HepG2 (cell line): ENCODE measurements around the gene RPP21. TPM values are rescaled to one million over a fixed set of nuclear protein-coding genes. Genes with fewer than 3 reads are reported as not detected.

Experiments used
- AKAP8 ChIP-seq: sonication (generic); formaldehyde crosslinking; IDR thresholded peaks from 2 replicates; pipeline ENCODE4 v1.5.1; 2020; ENCODE audit warnings: mild to moderate bottlenecking, missing genetic modification reagents
- CBX2 ChIP-seq, 2 experiments: fragments of 200-600 bp in 1 of 2; sonication (generic); formaldehyde crosslinking in 1 of 2; IDR thresholded peaks; 2 replicates each; pipeline versions ENCODE4 v1.7.0 to v1.8.1; 2018 to 2022; ENCODE audit warnings: low read depth in 2 of 2, low read length in 1 of 2, mild to moderate bottlenecking in 1 of 2, missing genetic modification reagents in 1 of 2
- CC2D1A ChIP-seq: sonication (generic); formaldehyde crosslinking; IDR thresholded peaks from 2 replicates; pipeline ENCODE4 v1.8.1; 2023; ENCODE audit warnings: mild to moderate bottlenecking, missing genetic modification reagents
- CCAR2 ChIP-seq: fragments of 200-400 bp; formaldehyde crosslinking; optimal IDR thresholded peaks from 2 replicates; pipeline ENCODE3; 2018; ENCODE audit warnings: low read depth, mild to moderate bottlenecking, low read length, moderate library complexity
- E2F1 ChIP-seq: sonication (generic); formaldehyde crosslinking; IDR thresholded peaks from 2 replicates; pipeline ENCODE4 v1.5.0; 2020; ENCODE audit warnings: missing genetic modification reagents
- GATA4 ChIP-seq: sonication (generic); IDR thresholded peaks from 2 replicates; pipeline ENCODE4 v1.6.1; 2016; ENCODE audit warnings: antibody characterized with exemption, low read depth, borderline replicate concordance
- GMEB2 ChIP-seq: IDR thresholded peaks from 2 replicates; pipeline ENCODE4 v1.6.1; 2016; ENCODE audit warnings: missing biosample characterization, missing genetic modification reagents, low read depth
- IKZF1 ChIP-seq: fragments of 450-650 bp; IDR thresholded peaks from 2 replicates; pipeline ENCODE4 v1.7.1; 2016
- NR3C1 ChIP-seq: sonication (generic); formaldehyde crosslinking; IDR thresholded peaks from 2 replicates; pipeline ENCODE4 v1.4.0; 2020; ENCODE audit warnings: missing genetic modification reagents
- RARA ChIP-seq: IDR thresholded peaks from 2 replicates; pipeline ENCODE4 v1.6.1; 2016; ENCODE audit warnings: missing genetic modification reagents, missing compliant biosample characterization
- RFX3 ChIP-seq: IDR thresholded peaks from 2 replicates; pipeline ENCODE4 v1.6.1; 2016; ENCODE audit warnings: missing biosample characterization, missing genetic modification reagents
- SRSF1 ChIP-seq: fragments of 200-400 bp; formaldehyde crosslinking; optimal IDR thresholded peaks from 2 replicates; pipeline ENCODE3; 2017; ENCODE audit warnings: mild to moderate bottlenecking, low read depth, low read length, moderate library complexity
- YEATS2 ChIP-seq: sonication (generic); formaldehyde crosslinking; IDR thresholded peaks from 2 replicates; pipeline ENCODE4 v1.4.0; 2020; ENCODE audit warnings: missing genetic modification reagents, borderline replicate concordance
- ZKSCAN1 ChIP-seq: fragments of 150-350 bp; IDR thresholded peaks from 2 replicates; pipeline ENCODE4 v1.6.1; 2014; ENCODE audit warnings: low read length
- ZMAT3 ChIP-seq: sonication (generic); formaldehyde crosslinking; conservative IDR thresholded peaks from 2 replicates; pipeline ENCODE4 v1.7.0; 2021; ENCODE audit warnings: missing genetic modification reagents
- ZNF274 ChIP-seq: sonication (generic); formaldehyde crosslinking; IDR thresholded peaks from 2 replicates; pipeline ENCODE4 v1.5.1; 2020; ENCODE audit warnings: mild to moderate bottlenecking, missing genetic modification reagents
- ZNF670 ChIP-seq: sonication (generic); formaldehyde crosslinking; IDR thresholded peaks from 2 replicates; pipeline ENCODE4 v1.8.0; 2022; ENCODE audit warnings: mild to moderate bottlenecking, missing genetic modification reagents, borderline replicate concordance
- polyA plus RNA-seq, 8 experiments: library from polyadenylated mRNA; depleted of rRNA in 3 of 8; stranded (reverse) in 7 of 8; unstranded in 1 of 8; fragments of >200 nt; fragmentation: Illumina TruSeq in 4 of 8; extraction: Trizol in 4 of 8; gene quantifications; 2 replicates each; pipeline versions ENCODE4 v1.2.1 to v1.2.3, GENCODE V29; 2011 to 2016; ENCODE audit warnings: low read depth in 4 of 8, missing spikeins in 1 of 8, mixed read lengths in 1 of 8; ENCODE audit not compliant: insufficient read depth in 1 of 8
- total RNA-seq, 5 experiments: library from RNA; depleted of rRNA; stranded (reverse); fragments of >200 nt; fragmentation: Illumina TruSeq; extraction: Trizol; gene quantifications; 2 replicates each; pipeline ENCODE4 v1.2.3, GENCODE V29; 2016; ENCODE audit warnings: low read depth in 1 of 5
- TF ChIP-seq, protein P1 (sequence below): sonication (generic); formaldehyde crosslinking; conservative IDR thresholded peaks from 2 replicates; pipeline ENCODE4 v1.4.0; 2020; ENCODE audit warnings: missing genetic modification reagents
- TF ChIP-seq, protein P2 (sequence below): sonication (generic); formaldehyde crosslinking; IDR thresholded peaks from 2 replicates; pipeline ENCODE4 v1.5.1; 2020; ENCODE audit warnings: mild to moderate bottlenecking, missing genetic modification reagents
- TF ChIP-seq, protein P3 (sequence below): sonication (generic); formaldehyde crosslinking; IDR thresholded peaks from 2 replicates; pipeline ENCODE4 v1.5.0; 2020; ENCODE audit warnings: missing genetic modification reagents, mild to moderate bottlenecking, borderline replicate concordance

RPP21 gene
- total and polyA plus RNA-seq, 2 of the 13 experiments (the other 11 are each of a cell fraction or from before 2014, with no cell fraction given) = 53.1 to 72.3 TPM

DNA sequence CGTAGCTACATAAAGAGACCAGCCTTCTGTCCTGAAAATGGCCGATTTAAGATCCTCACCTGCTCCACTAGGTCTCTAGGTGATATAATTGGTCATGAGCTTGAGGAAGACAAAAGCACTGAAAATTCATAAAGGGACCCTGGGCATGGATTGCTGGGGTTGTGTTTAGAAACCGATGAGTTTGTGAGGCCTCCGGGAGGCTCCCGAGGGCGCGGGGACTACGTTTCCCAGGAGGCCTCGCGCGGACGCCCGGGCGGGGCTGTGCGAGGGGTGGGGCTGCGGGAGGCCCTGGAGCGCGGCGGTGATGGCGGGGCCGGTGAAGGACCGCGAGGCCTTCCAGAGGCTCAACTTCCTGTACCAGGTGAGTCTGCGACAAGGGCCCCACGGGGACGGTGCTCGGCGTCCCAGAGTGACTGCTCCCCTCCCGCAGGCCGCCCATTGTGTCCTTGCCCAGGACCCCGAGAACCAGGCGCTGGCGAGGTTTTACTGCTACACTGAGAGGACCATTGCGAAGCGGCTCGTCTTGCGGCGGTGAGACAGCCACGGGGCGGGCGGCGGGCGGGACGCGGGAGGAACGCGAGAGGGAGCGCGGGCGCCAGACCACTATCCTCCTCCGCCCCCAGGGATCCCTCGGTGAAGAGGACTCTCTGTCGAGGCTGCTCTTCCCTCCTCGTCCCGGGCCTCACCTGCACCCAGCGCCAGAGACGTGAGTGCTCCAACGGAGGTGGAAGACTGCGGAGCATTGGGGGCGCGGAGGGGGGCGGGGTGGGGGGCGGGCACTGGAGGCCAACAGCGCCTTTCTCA is at the start of gene RPP21 (continued):
- TF ChIP-seq, protein P1, sequence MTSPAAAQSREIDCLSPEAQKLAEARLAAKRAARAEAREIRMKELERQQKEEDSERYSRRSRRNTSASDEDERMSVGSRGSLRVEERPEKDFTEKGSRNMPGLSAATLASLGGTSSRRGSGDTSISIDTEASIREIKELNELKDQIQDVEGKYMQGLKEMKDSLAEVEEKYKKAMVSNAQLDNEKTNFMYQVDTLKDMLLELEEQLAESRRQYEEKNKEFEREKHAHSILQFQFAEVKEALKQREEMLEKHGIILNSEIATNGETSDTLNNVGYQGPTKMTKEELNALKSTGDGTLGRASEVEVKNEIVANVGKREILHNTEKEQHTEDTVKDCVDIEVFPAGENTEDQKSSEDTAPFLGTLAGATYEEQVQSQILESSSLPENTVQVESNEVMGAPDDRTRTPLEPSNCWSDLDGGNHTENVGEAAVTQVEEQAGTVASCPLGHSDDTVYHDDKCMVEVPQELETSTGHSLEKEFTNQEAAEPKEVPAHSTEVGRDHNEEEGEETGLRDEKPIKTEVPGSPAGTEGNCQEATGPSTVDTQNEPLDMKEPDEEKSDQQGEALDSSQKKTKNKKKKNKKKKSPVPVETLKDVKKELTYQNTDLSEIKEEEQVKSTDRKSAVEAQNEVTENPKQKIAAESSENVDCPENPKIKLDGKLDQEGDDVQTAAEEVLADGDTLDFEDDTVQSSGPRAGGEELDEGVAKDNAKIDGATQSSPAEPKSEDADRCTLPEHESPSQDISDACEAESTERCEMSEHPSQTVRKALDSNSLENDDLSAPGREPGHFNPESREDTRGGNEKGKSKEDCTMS = no peak
- TF ChIP-seq, protein P2, sequence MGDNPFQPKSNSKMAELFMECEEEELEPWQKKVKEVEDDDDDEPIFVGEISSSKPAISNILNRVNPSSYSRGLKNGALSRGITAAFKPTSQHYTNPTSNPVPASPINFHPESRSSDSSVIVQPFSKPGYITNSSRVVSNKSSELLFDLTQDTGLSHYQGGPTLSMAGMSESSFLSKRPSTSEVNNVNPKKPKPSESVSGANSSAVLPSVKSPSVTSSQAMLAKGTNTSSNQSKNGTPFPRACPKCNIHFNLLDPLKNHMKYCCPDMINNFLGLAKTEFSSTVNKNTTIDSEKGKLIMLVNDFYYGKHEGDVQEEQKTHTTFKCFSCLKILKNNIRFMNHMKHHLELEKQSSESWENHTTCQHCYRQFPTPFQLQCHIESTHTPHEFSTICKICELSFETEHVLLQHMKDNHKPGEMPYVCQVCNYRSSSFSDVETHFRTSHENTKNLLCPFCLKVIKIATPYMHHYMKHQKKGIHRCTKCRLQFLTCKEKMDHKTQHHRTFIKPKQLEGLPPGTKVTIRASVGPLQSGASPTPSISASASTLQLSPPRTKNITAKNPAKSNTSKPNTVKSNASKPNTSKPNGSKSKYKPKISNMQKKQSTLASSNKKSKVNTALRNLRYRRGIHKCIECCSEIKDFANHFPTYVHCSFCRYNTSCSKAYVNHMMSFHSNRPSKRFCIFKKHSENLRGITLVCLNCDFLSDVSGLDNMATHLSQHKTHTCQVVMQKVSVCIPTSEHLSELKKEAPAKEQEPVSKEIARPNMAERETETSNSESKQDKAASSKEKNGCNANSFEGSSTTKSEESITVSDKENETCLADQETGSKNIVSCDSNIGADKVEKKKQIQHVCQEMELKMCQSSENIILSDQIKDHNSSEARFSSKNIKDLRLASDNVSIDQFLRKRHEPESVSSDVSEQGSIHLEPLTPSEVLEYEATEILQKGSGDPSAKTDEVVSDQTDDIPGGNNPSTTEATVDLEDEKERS (CRISPR knock-in tag) = no peak
- TF ChIP-seq GATA4 (peak; percentile 74; the same call in 1 of the 2 replicates), RFX3 (CRISPR knock-in tag) (peak; percentile 26; the same call in 1 of the 2 replicates), NR3C1 (CRISPR knock-in tag) (no peak), YEATS2 (peak; percentile 89), SRSF1 (peak; percentile 94), ZKSCAN1 (no peak), RARA (peak; percentile 48), AKAP8 (peak; percentile 67; the same call in 1 of the 2 replicates), CCAR2 (no peak), ZMAT3 (CRISPR knock-in tag) (peak; percentile 70; the same call in 1 of the 2 replicates), IKZF1 (no peak), ZNF274 (CRISPR knock-in tag) (peak; percentile 97), CBX2 (IDR thresholded peaks at IDR 0.05; ENCODE audit: low read depth, low read length) (no peak), CBX2 (CRISPR knock-in tag; IDR thresholded peaks at IDR 0.05; ENCODE audit: low read depth) (peak; percentile 65; the same call in 1 of the 2 replicates), CC2D1A (CRISPR knock-in tag) (0 out of 2 replicates have a peak, but pooled peaks have one; percentile 17), E2F1 (CRISPR knock-in tag) (peak; percentile 90), ZNF670 (CRISPR knock-in tag) (peak; percentile 91), GMEB2 (CRISPR knock-in tag) (peak; percentile 89)
- TF ChIP-seq, protein P3, sequence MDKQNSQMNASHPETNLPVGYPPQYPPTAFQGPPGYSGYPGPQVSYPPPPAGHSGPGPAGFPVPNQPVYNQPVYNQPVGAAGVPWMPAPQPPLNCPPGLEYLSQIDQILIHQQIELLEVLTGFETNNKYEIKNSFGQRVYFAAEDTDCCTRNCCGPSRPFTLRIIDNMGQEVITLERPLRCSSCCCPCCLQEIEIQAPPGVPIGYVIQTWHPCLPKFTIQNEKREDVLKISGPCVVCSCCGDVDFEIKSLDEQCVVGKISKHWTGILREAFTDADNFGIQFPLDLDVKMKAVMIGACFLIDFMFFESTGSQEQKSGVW = peak; percentile 95; the same call in 1 of the 2 replicates
